GOT3 (cell line): ENCODE measurements around the gene KCNJ15.
A peak's percentile ranks its signal among the peaks of the same experiment; 100 is the strongest.
"Not testable (repeated sequence)": the region's sequence is repeated elsewhere in the genome, so short reads cannot be mapped to it uniquely, and the experiment has no call there.

Experiments
- DNase-seq: peaks from one replicate; lab custom pipeline; 2025; ENCODE audit warnings: mixed read lengths; lab: John Stamatoyannopoulos, UW

Gene KCNJ15

GRCh38 chr21:38244885-38245869 is 11.6 kb upstream of the KCNJ15 start:
- DNase-seq, result peak; percentile 43

- DNase-seq, result no peak
Observed at GRCh38 chr21:38246511-38246910, 10.3 kb upstream of the KCNJ15 start.

- not testable (repeated sequence) for DNase-seq
Observed at GRCh38 chr21:38247054-38247453, 9.7 kb upstream of the KCNJ15 start.

- DNase-seq, result no peak
Observed at GRCh38 chr21:38247738-38248510, 8.9 kb upstream of the KCNJ15 start.

- no peak for DNase-seq
Observed at GRCh38 chr21:38249256-38249655, 7.5 kb upstream of the KCNJ15 start.

GRCh38 chr21:38249696-38250278 is 7.0 kb upstream of the KCNJ15 start:
- DNase-seq, result no peak

GRCh38 chr21:38250991-38251418 is 5.8 kb upstream of the KCNJ15 start:
- no peak for DNase-seq

GRCh38 chr21:38254970-38255369 is 1.8 kb upstream of the KCNJ15 start:
- no peak for DNase-seq

GRCh38 chr21:38255571-38256117 is 1.1 kb upstream of the KCNJ15 start:
- DNase-seq, result no peak

- DNase-seq, result no peak
Observed at GRCh38 chr21:38257667-38258066, 876 bp downstream of the KCNJ15 start.

GRCh38 chr21:38258521-38259485 is 2.0 kb downstream of the KCNJ15 start:
- no peak for DNase-seq

GRCh38 chr21:38259665-38260064 is 2.9 kb downstream of the KCNJ15 start:
- no peak for DNase-seq

GRCh38 chr21:38260426-38260825 is 3.6 kb downstream of the KCNJ15 start:
- DNase-seq, result no peak

- no peak for DNase-seq
Observed at GRCh38 chr21:38261851-38262250, 5.1 kb downstream of the KCNJ15 start.

GRCh38 chr21:38263493-38263892 is 6.7 kb downstream of the KCNJ15 start:
- no peak for DNase-seq

GRCh38 chr21:38264571-38264970 is 7.8 kb downstream of the KCNJ15 start:
- no peak for DNase-seq

- DNase-seq, result no peak
Observed at GRCh38 chr21:38265166-38265565, 8.4 kb downstream of the KCNJ15 start.

GRCh38 chr21:38266732-38267131 is 9.9 kb downstream of the KCNJ15 start:
- DNase-seq, result no peak

GRCh38 chr21:38267136-38267755 is 10.5 kb downstream of the KCNJ15 start:
- no peak for DNase-seq
